NCI-H345 (cell line): ENCODE data around the gene SLC22A3.
"Not testable (repeated sequence)": the region's sequence is repeated elsewhere in the genome, so short reads cannot be mapped to it uniquely, and the experiment has no call there.

ENCODE experiments used
- DNase-seq: peaks from one replicate; lab custom pipeline; 2025; lab: John Stamatoyannopoulos, UW

SLC22A3 gene

GRCh38 chr6:160373601-160374000, 25.4 kb downstream of the SLC22A3 start:
- not testable (repeated sequence) for DNase-seq

DNA sequence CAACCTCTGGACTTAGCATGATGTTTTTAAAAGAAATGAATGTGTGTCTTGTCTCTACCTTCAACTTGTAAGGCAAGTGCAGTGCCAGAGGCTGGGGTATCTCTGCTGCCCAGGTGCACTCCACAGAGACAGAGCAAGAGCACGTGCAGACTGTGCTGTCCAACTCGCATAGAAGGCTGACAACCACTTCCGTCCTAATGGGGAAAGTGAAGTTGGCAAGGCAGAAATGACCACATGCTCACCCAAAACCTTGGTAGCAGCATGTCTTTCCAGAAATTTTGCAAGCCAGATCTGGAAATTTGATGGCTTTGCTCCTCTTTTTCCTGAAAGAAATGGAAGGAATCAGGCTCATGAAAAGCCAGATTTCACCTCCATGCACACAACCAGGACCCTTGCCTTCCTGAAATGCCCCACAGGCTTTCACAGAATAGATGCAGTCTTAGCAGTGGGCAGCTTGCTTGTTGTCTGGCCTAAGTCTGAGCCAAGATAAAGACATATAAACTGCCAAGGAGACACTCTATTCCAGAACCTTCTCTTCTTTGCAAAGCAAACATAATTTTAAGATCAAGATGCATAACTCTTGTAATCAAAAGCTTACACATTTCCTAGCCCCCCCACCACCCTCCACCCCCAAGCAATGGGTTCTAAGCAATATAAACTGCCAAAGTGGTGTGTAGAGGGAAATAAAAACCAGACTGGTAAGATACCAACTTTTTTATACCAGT, 26.8 kb downstream of the SLC22A3 start:
- DNase-seq, result no peak

DNA sequence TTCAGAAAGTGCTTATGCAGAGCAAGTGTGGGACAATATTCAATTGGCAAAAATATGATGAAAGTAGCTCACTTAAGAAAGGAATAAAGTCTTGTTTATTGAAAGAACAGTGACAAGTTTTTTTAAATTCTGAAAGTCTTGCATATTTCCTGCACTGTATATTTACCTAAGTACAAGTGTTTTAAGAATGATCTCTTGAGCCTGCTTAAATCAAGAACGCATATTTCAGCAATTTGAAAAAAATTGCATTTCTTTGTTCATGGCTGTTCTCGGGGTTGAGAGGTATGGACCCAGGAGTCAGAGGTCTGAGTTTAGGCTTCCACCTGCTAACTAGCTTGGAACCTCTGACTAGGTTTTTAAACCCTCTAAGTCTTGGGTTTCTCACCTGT, 27.4 kb downstream of the SLC22A3 start:
- DNase-seq, result no peak

- no peak for DNase-seq
Observed at GRCh38 chr6:160376445-160376844, 28.3 kb downstream of the SLC22A3 start.

DNA sequence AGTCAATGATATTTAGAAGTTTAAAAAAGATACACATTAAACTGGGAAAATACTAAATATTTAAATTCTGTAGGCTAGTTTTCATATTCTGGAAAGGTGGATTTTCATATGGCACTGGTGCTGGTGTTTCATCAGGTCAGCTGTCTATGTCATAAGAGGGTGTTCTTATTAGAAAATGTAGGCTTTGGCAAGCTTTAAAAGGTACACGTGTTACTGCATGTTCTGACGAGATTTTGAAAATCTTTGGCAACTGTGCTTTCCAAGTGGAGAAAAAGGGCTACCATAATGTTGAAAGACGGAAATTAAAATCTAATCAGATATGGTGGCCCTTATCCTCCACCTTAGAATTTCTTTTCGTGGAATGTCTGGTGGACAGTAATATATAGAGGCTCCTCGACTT, 30.0 kb downstream of the SLC22A3 start:
- no peak for DNase-seq

- DNase-seq, result no peak
Observed at GRCh38 chr6:160378882-160379281, 30.7 kb downstream of the SLC22A3 start.

DNA sequence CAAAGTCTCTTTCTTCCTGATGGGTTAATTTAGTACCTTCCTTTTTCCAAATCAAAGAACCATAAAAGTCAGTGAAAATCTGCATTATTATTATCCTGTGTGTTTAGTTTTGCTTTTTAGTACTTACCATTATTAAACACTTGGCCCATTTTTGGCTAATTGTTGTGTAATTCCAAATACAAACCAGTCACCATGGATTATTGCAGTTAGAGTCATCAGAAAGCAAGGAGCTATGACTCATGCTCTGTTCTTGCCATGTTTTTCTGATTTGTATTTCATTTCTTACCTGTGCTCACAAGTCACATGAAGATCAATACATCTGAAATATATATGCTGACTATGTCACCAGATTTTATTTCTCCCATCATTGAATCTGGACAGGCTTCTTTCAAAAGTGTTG, 31.3 kb downstream of the SLC22A3 start:
- no peak for DNase-seq

- no peak for DNase-seq
Observed at GRCh38 chr6:160382946-160383345, 34.8 kb downstream of the SLC22A3 start.

DNA sequence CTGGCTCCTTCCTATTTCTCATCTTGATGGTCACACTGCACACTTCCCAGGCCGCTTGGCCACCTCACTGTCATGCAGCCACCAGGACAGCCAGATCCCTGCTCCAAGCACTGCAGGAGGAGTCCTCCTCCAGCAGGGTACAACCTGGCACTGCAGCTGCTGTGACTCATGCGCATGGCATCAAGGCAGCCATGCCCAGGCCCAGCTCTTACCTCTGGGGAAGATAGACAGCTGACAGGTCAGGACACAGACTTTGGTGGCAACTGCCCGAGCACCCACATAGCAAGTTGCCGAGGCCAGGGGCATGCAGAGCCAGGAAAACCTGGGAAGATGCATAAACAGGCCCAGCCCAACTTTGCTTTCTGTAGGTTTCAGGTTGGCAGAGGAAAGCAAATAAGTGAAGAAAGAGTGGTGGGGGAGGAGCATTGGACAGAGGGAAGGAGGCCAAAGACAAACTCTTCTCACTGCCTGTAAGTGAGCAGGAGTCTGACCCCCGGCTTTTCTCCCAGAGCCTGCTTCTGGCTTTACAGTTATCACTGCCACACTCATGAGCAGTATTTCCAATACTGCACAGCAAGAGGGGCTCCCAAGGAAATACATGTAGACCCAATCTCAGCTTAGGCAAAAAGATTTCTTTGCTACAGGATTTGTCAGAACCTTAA, 38.8 kb downstream of the SLC22A3 start:
- DNase-seq, result no peak

GRCh38 chr6:160387916-160388643, 39.9 kb downstream of the SLC22A3 start:
- no peak for DNase-seq

DNA sequence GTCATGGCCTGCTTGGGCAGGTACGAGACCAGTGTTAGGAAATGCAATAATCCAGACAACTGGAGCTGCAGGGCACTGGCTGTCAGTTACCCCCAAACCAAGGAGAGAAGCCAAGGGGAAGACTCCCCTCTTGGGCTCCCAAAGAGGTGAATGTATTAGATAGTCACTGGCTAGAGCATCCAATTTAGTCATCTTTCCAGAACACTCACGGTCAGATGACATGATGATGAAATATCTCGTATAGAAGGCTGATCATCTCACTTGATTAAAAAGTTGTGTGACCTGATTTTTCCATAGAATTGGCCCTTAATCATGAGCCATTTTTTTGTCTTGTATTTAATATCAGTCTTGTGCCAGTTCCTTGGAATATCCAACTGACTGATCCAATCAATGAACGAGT, 40.7 kb downstream of the SLC22A3 start:
- no peak for DNase-seq

DNA sequence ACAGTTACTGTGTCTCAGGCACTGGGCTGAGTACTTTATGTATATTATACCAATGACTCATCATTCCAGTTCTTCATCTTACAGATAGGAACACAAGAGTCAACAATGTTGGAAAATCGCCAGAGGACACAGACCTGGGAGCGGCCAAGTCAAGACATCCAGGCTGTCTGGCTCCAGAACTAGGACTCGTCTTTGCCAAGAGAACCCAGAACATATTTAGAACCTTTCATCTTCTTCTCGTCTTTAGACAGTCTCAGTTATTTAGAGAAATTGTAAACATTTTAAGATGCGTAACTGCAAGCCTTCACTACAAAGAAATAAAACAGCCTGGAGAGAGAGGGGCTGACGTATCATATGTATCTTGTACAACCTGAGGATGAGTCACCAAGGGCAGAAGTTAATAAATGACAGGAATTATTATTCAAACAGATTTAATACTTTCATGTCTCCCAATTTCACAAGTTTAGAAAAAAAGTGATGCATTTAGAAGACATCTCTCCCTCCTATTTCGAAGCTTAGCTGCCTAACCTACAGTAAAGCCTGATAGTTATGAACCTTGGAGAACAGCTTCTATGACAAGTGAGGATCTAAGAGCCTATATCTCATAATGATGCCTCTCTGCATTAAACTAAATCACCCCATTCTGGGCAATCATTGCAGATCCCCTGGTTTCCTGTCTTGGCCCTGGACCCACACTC, 43.4 kb downstream of the SLC22A3 start:
- no peak for DNase-seq

DNA sequence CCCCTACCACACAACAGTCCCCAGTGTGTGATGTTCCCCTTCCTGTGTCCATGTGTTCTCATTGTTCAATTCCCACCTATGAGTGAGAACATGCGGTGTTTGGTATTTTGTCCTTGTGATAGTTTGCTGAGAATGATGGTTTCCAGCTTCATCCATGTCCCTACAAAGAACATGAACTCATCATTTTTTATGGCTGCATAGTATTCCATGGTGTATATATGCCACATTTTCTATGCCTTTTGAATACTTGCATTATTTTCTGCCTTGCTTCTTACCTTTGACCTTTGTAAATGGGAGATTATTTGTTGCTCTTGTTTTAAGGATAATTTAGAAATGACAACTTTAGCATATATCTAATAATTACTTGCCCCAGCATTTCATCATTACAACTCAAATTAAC, 45.3 kb downstream of the SLC22A3 start:
- DNase-seq, result not testable (repeated sequence)

- DNase-seq, result no peak
Observed at GRCh38 chr6:160393891-160394653, 45.9 kb downstream of the SLC22A3 start.

GRCh38 chr6:160394654-160395035, 46.5 kb downstream of the SLC22A3 start:
- no peak for DNase-seq

GRCh38 chr6:160395187-160395586, 47.0 kb downstream of the SLC22A3 start:
- DNase-seq, result no peak

GRCh38 chr6:160396292-160396691, 48.1 kb downstream of the SLC22A3 start:
- DNase-seq, result no peak

DNA sequence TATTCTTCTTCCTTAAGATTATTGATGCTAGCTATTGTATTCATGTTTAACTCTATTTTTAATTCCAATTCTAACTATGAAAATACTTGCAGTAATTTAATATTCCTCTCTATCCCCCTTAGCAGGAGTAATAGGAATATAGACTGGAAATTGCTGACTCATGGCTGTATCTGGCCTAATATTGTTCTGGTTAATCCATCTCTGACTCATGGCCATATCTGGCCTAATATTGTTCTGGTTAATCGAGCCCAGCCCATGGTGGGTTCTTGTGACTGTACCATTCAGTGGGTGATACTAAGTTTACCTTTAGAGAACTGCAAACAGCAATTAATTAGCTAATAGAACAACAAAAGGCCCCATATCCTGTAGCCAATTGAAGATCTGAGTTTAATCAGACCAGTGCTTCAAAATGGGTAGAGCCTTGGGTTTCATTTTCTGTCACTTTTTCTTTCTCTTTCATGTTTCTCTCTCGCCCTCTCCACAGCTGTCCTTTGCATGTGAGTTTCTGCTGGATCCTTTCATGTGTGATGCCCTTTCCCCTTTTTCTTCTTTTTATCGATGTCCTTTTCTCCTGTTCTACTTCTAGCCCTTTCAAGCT, 50.6 kb downstream of the SLC22A3 start:
- DNase-seq, result no peak

GRCh38 chr6:160400446-160400845, 52.3 kb downstream of the SLC22A3 start:
- DNase-seq, result no peak

GRCh38 chr6:160408528-160408927, 60.4 kb downstream of the SLC22A3 start:
- DNase-seq, result no peak

GRCh38 chr6:160412993-160413392, 64.8 kb downstream of the SLC22A3 start:
- no peak for DNase-seq
